ENCODE data around the gene HBM. TPM values are rescaled to one million over a fixed set of nuclear protein-coding genes. Genes with fewer than 3 reads are reported as not detected.
"Not testable (repeated sequence)": the region's sequence is repeated elsewhere in the genome, so short reads cannot be mapped to it uniquely, and the experiment has no call there.

HBM gene
- polyA plus RNA-seq, 2 of the 4 experiments (the other 2 are of a cell fraction), result not detected

- FAIRE-seq (no peak), DNase-seq (ENCODE audit: low read depth in 1 of 2, low spot score in 1 of 2) (no peak), ATAC-seq (no peak)
- no peak overlapping the region for H3K27ac ChIP-seq
- ChIA-PET POLR2A (no interaction called here), CTCF (interaction anchor here (4.8 kb wide), 1 partner anchor 241 kb away, joined by 52 read pairs; no protein-coding TSS in a partner anchor)
- whole genome bisulfite sequencing (ENCODE audit: missing lambda C conversion rate), result 91% methylated on average over 2 of the region's 2 CpGs
- H3K9me3 ChIP-seq, result no peaks in the 10 kb centered on the region
- H3K4me2 ChIP-seq, result no peak overlapping the region
- H3K4me3 ChIP-seq, result no peak overlapping the region
- TF ChIP-seq MAFK (IDR thresholded peaks at IDR 0.05; ENCODE audit: partially characterized antibody) (no peak), POLR2AphosphoS2 (conservative IDR thresholded peaks at IDR 0.05; ENCODE audit: low read length) (no peak), REST (IDR thresholded peaks at IDR 0.05) (no peak), TP53 (CRISPR knock-in tag; IDR thresholded peaks at IDR 0.05) (no peak), CEBPB (IDR thresholded peaks at IDR 0.05) (no peak), CBX8 (IDR thresholded peaks at IDR 0.05) (no peak), RFX5 (IDR thresholded peaks at IDR 0.05) (no peak), RARB (CRISPR knock-in tag; IDR thresholded peaks at IDR 0.05) (no peak), GATA3 (IDR thresholded peaks at IDR 0.05; ENCODE audit: borderline replicate concordance) (no peak), E2F6 (IDR thresholded peaks at IDR 0.05; ENCODE audit: borderline replicate concordance, low read depth) (no peak), CHD4 (IDR thresholded peaks at IDR 0.05; ENCODE audit: borderline replicate concordance) (no peak)
- TF ChIP-seq, protein P1, sequence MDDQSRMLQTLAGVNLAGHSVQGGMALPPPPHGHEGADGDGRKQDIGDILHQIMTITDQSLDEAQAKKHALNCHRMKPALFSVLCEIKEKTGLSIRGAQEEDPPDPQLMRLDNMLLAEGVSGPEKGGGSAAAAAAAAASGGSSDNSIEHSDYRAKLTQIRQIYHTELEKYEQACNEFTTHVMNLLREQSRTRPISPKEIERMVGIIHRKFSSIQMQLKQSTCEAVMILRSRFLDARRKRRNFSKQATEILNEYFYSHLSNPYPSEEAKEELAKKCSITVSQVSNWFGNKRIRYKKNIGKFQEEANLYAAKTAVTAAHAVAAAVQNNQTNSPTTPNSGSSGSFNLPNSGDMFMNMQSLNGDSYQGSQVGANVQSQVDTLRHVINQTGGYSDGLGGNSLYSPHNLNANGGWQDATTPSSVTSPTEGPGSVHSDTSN (IDR thresholded peaks at IDR 0.05), result no peak
- TF ChIP-seq, protein P2, sequence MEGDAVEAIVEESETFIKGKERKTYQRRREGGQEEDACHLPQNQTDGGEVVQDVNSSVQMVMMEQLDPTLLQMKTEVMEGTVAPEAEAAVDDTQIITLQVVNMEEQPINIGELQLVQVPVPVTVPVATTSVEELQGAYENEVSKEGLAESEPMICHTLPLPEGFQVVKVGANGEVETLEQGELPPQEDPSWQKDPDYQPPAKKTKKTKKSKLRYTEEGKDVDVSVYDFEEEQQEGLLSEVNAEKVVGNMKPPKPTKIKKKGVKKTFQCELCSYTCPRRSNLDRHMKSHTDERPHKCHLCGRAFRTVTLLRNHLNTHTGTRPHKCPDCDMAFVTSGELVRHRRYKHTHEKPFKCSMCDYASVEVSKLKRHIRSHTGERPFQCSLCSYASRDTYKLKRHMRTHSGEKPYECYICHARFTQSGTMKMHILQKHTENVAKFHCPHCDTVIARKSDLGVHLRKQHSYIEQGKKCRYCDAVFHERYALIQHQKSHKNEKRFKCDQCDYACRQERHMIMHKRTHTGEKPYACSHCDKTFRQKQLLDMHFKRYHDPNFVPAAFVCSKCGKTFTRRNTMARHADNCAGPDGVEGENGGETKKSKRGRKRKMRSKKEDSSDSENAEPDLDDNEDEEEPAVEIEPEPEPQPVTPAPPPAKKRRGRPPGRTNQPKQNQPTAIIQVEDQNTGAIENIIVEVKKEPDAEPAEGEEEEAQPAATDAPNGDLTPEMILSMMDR (IDR thresholded peaks at IDR 0.05), result no peak
- H3K4me1 ChIP-seq, result peaks cover 8% of the 10 kb centered on the region
Measured at GRCh38 chr16:120756-121155, 45.0 kb upstream of the HBM start.

DNA sequence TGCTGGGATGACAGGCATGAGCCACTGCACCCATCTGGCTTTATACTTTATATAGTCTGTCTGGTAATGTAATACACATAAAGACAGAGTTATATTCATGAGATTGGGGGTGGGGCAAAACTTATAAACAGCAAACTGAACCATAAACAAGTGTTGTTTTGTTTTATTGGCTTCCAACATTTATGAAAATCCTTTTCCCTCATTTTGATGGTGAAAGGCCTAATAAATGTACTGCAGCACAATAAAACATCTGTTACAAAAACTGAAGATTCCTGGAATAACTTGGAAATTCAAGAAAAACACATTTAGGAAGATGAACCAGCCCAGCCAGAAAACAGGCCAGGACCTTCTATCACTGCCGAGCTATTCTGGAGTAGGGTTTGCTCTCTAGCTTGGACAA, 43.4 kb upstream of the HBM start:
- CTCF ChIA-PET, result no interaction called here
- FAIRE-seq (no peak), DNase-seq (ENCODE audit: low read depth in 1 of 2, low spot score in 1 of 2) (no peak), ATAC-seq (no peak)
- Histone ChIP-seq H3K4me3 (no peak overlapping the region), H3K9me3 (no peaks in the 10 kb centered on the region), H3K4me1 (peaks cover 8% of the 10 kb centered on the region), H3K27ac (no peak overlapping the region), H3K4me2 (no peak overlapping the region)
- TF ChIP-seq TFCP2L1 (CRISPR knock-in tag; IDR thresholded peaks at IDR 0.05), result no peak
- no peak for TF ChIP-seq JUNB (IDR thresholded peaks at IDR 0.05)
- no peak for TF ChIP-seq GATA3 (IDR thresholded peaks at IDR 0.05; ENCODE audit: borderline replicate concordance)
- TF ChIP-seq ATOH8 (CRISPR knock-in tag; IDR thresholded peaks at IDR 0.05; ENCODE audit: low read depth), result no peak
- no peak for TF ChIP-seq NR3C1 (IDR thresholded peaks at IDR 0.05)
- TF ChIP-seq ESRRA (IDR thresholded peaks at IDR 0.05; ENCODE audit: borderline replicate concordance, low read length), result no peak
- no peak for TF ChIP-seq RFX5 (IDR thresholded peaks at IDR 0.05)
- TF ChIP-seq CBX2 (IDR thresholded peaks at IDR 0.05; ENCODE audit: borderline replicate concordance, low read depth), result no peak
- no peak for TF ChIP-seq E2F6 (IDR thresholded peaks at IDR 0.05; ENCODE audit: borderline replicate concordance, low read depth)
- TF ChIP-seq RNF2 (IDR thresholded peaks at IDR 0.05; ENCODE audit: borderline replicate concordance, low read depth), result no peak
- TF ChIP-seq MAFK (IDR thresholded peaks at IDR 0.05; ENCODE audit: partially characterized antibody), result no peak
- no peak for TF ChIP-seq CBX8 (IDR thresholded peaks at IDR 0.05)
- POLR2A ChIA-PET, result no interaction called here
- 90% methylated on average over 1 of the region's 1 CpG for WGBS (ENCODE audit: missing lambda C conversion rate)

- DNase-seq (ENCODE audit: low read depth in 1 of 2, low spot score in 1 of 2); POLR2A ChIA-PET; H3K4me1 ChIP-seq; H3K4me3 ChIP-seq; H3K27ac ChIP-seq; FAIRE-seq; ATAC-seq; H3K9me3 ChIP-seq; H3K4me2 ChIP-seq: not testable (repeated sequence)
- CTCF ChIA-PET, result interaction anchor here (0.6 to 4.9 kb wide), 5 partner anchors 17 to 238 kb away, joined by 3 to 25 read pairs (median 6); partner anchors contain the start of gene HBQ1
- WGBS (ENCODE audit: missing lambda C conversion rate), result 84% methylated on average over 16 of the region's 19 CpGs
Measured at GRCh38 chr16:123558-124350, 42.0 kb upstream of the HBM start.

Measured in A549 (cell line).